ENCODE measurements around the gene ANO3.

GRCh38 chr11:26420331-26420730, 88.4 kb downstream of the ANO3 start:
- TF ChIP-seq CTCF (conservative IDR thresholded peaks at IDR 0.05; ENCODE audit: low read depth, low read length) (no peak), EZH2phosphoT487 (IDR thresholded peaks at IDR 0.05; ENCODE audit: borderline replicate concordance, low read length) (no peak), EZH2 (IDR thresholded peaks at IDR 0.05; ENCODE audit: low read length, unreplicated experiment) (no peak)

Data from PC-3 (cell line).